Measurements from ENCODE around the gene TEKTIP1.
A peak's percentile ranks its signal among the peaks of the same experiment; 100 is the strongest.
"Not testable (repeated sequence)": the region's sequence is repeated elsewhere in the genome, so short reads cannot be mapped to it uniquely, and the experiment has no call there.

The TEKTIP1 gene

GRCh38 chr19:3563709-3564524 lies 24.9 kb downstream of the TEKTIP1 start:
- no peak for DNase-seq

- DNase-seq: no peak
Measured at GRCh38 chr19:3565139-3565538, 26.2 kb downstream of the TEKTIP1 start.

- not testable (repeated sequence) for DNase-seq
Measured at GRCh38 chr19:3570042-3570441, 31.1 kb downstream of the TEKTIP1 start.

GRCh38 chr19:3570606-3571011 lies 31.6 kb downstream of the TEKTIP1 start:
- no peak for DNase-seq

- peak; percentile 99 for DNase-seq
Measured at GRCh38 chr19:3572132-3572854, 33.3 kb downstream of the TEKTIP1 start.

GRCh38 chr19:3572855-3573161 lies 33.8 kb downstream of the TEKTIP1 start, which contains the start of gene HMG20B:
Gene HMG20B, plus strand, starts transcription at chr19:3572944. Its CDS starts 366 bp downstream, at chr19:3573310.
- DNase-seq: no peak

- no peak for DNase-seq
Measured at GRCh38 chr19:3573162-3573857, 34.3 kb downstream of the TEKTIP1 start.

- DNase-seq: peak; percentile 96 to 97
Measured at GRCh38 chr19:3573858-3574637, 35.1 kb downstream of the TEKTIP1 start.

- peak in 1 of 2 experiments; percentile 43 for DNase-seq
Measured at GRCh38 chr19:3575260-3575741, 36.3 kb downstream of the TEKTIP1 start.

- DNase-seq: no peak
Measured at GRCh38 chr19:3575949-3576673, 37.1 kb downstream of the TEKTIP1 start.

GRCh38 chr19:3576696-3577443 lies 37.9 kb downstream of the TEKTIP1 start:
- no peak for DNase-seq

GRCh38 chr19:3577723-3578344 lies 38.9 kb downstream of the TEKTIP1 start:
- DNase-seq: no peak

GRCh38 chr19:3578390-3578789 lies 39.4 kb downstream of the TEKTIP1 start:
- DNase-seq: no peak

- no peak for DNase-seq
Measured at GRCh38 chr19:3580156-3580934, 41.4 kb downstream of the TEKTIP1 start.

- DNase-seq: not testable (repeated sequence)
Measured at GRCh38 chr19:3581792-3582191, 42.8 kb downstream of the TEKTIP1 start.

GRCh38 chr19:3584036-3584802 lies 45.2 kb downstream of the TEKTIP1 start:
- DNase-seq: not testable (repeated sequence)

GRCh38 chr19:3585301-3586126 lies 46.5 kb downstream of the TEKTIP1 start, which contains the start of gene GIPC3:
Gene GIPC3, plus strand, starts transcription at chr19:3585478. Its CDS starts 120 bp downstream, at chr19:3585598.
- DNase-seq: no peak

GRCh38 chr19:3586127-3586626 lies 47.2 kb downstream of the TEKTIP1 start:
- peak; percentile 60 to 61 for DNase-seq

Measured in activated T-cell treated with anti-CD3 and anti-CD28 coated beads, Interleukin-2, amount 50 U/mL, for 48 hours (primary cell).